Lung (tissue), 12 donors: Measurements from ENCODE around the gene KRT40. TPM values are rescaled to one million over a fixed set of nuclear protein-coding genes. Genes with fewer than 3 reads are reported as not detected.

ENCODE experiments used
- ATAC-seq: fragments of 200-7000 bp; cut with Tn5 transposase; one replicate; pipeline ENCODE4 v1.9.1; 2020; ENCODE audit warnings: moderate number of reproducible peaks; ENCODE audit not compliant: insufficient read depth, low FRiP score
- DNase-seq, 3 donors: peaks; one replicate each; pipeline ENCODE4 v3.0.0-alpha.2; 2013 to 2017
- H3K27ac ChIP-seq, 2 donors: one replicate each; pipeline ENCODE4 v1.5.1; 2013; ENCODE audit warnings: mild to moderate bottlenecking in 2 of 2, moderate library complexity in 2 of 2, control low read depth in 1 of 2, inconsistent platforms in 1 of 2, low read depth in 1 of 2, low read length in 1 of 2
- H3K27me3 ChIP-seq, 3 donors: one replicate each; pipeline ENCODE4 v1.5.1; 2013; ENCODE audit warnings: low read length in 2 of 3; ENCODE audit not compliant: control insufficient read depth in 3 of 3, insufficient read depth in 3 of 3
- H3K36me3 ChIP-seq, 4 donors: one replicate each; pipeline ENCODE4 v1.5.1; 2013; ENCODE audit warnings: low read length in 4 of 4, mild to moderate bottlenecking in 1 of 4, moderate library complexity in 1 of 4; ENCODE audit not compliant: control insufficient read depth in 4 of 4, insufficient read depth in 4 of 4
- H3K4me1 ChIP-seq, 5 donors: one replicate each; pipeline ENCODE4 v1.5.1; 2013; ENCODE audit warnings: low read length in 5 of 5, mild to moderate bottlenecking in 2 of 5, moderate library complexity in 1 of 5; ENCODE audit not compliant: control insufficient read depth in 5 of 5, insufficient read depth in 5 of 5
- H3K4me3 ChIP-seq: one replicate; pipeline ENCODE4 v1.5.1; 2013; ENCODE audit warnings: mild to moderate bottlenecking, control low read depth, moderate library complexity
- H3K9ac ChIP-seq, 2 donors: one replicate each; pipeline ENCODE4 v1.5.1; 2013; ENCODE audit warnings: low read length in 2 of 2, control low read depth in 1 of 2; ENCODE audit not compliant: insufficient read depth in 1 of 2
- H3K9me3 ChIP-seq, 4 donors: one replicate each; pipeline ENCODE4 v1.5.1; 2013; ENCODE audit warnings: low read length in 3 of 4, mild to moderate bottlenecking in 1 of 4, moderate library complexity in 1 of 4; ENCODE audit not compliant: control insufficient read depth in 4 of 4, insufficient read depth in 3 of 4
- CTCF ChIP-seq: IDR thresholded peaks from 2 replicates; pipeline ENCODE4 v1.5.1; 2012; ENCODE audit warnings: mild to moderate bottlenecking; ENCODE audit errors: control extremely low read depth, extremely low read depth
- WGBS, 2 donors: extraction: QIAGEN DNeasy Blood & Tissue Kit; methylation state at CpG; one replicate each; pipeline ENCODE4 v1.1.7; 2013; 5-methylcytosine and 5-hydroxymethylcytosine counted together
- polyA plus RNA-seq, 2 donors: library from polyadenylated mRNA; stranded (reverse); fragments of 200-250 nt; gene quantifications; one replicate each; pipeline ENCODE4 v1.2.1, GENCODE V29; 2013
- total RNA-seq, 2 donors: library from RNA; depleted of rRNA in 1 of 2; stranded (reverse); fragments of >200 nt in 1 of 2; gene quantifications; one replicate each; pipeline ENCODE4 v1.2.1, GENCODE V29; 2014 to 2021
- donor health status: control.
- donor health status: control.
- donor health status: Bipolar disorder and iron deficiency.
- donor health status: healthy.
- donor health status: DM: yes; HTN: yes; CAD: no.

Gene KRT40
- total and polyA plus RNA-seq, 4 donors: 0.09 to 0.31 TPM; not detected in 2

GRCh38 chr17:40952154-40952553 is 32.0 kb downstream of the KRT40 start:
- Histone ChIP-seq H3K36me3 (no peaks in the 10 kb centered on the region), H3K9ac (no peak overlapping the region), H3K27ac (peak overlapping the region in 1 of 2 donors; percentile 17), H3K27me3 (peaks cover 0 to 25% (median 3%) of the 10 kb centered on the region in 3 donors), H3K4me1 (peaks cover 0 to 10% (median 0%) of the 10 kb centered on the region in 5 donors), H3K9me3 (no peaks in the 10 kb centered on the region), H3K4me3 (no peak overlapping the region)
- ATAC-seq (no peak), DNase-seq (peak in 2 of 3 donors; percentile 23 to 32)
- WGBS, 2 donors: 82 to 84% methylated on average over 2 of the region's 2 CpGs
- no peak for TF ChIP-seq CTCF

- Histone ChIP-seq H3K4me1 (peaks cover 0 to 8% (median 0%) of the 10 kb centered on the region in 5 donors), H3K27me3 (peaks cover 0 to 22% (median 9%) of the 10 kb centered on the region in 3 donors), H3K4me3 (no peak overlapping the region), H3K36me3 (no peaks in the 10 kb centered on the region), H3K9me3 (no peaks in the 10 kb centered on the region), H3K9ac (no peak overlapping the region), H3K27ac (no peak overlapping the region)
- DNase-seq: no peak
- WGBS, 2 donors: 97 to 98% methylated on average over 2 of the region's 2 CpGs
- TF ChIP-seq CTCF: no peak
- no peak for ATAC-seq
Measured at GRCh38 chr17:40951011-40951622, 33.0 kb downstream of the KRT40 start.

DNA sequence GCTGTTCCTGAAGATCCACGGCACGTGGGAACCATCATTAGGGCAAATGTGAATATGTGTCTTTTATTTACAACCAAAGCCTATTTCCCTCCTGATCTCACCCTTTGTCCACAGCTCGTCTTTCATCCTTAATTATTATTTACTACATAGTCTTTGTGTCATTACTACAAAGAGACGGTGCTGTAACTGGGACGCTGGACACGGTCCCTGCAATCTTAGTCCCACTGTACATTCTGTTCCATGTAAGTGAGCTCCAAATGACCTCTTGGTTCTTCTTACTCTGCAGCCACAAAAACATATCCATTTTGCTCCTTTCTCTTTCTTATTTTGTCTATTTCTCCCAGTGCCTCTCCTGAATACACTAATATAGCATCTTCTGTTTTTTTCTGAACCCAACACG is 34.0 kb downstream of the KRT40 start:
- TF ChIP-seq CTCF: no peak
- Histone ChIP-seq H3K9ac (no peak overlapping the region), H3K27me3 (peaks cover 0 to 22% (median 11%) of the 10 kb centered on the region in 3 donors), H3K4me1 (peaks cover 0 to 8% (median 0%) of the 10 kb centered on the region in 5 donors), H3K9me3 (no peaks in the 10 kb centered on the region), H3K4me3 (no peak overlapping the region), H3K27ac (no peak overlapping the region), H3K36me3 (no peaks in the 10 kb centered on the region)
- no peak for DNase-seq
- WGBS, 2 donors: 76 to 79% methylated on average over 7 of the region's 7 CpGs
- ATAC-seq: no peak
